Sigmoid colon (tissue), 4 donors: ENCODE results near the gene NTN3.

Experiments
- EP300 ChIP-seq, 4 donors: sonication (generic); formaldehyde crosslinking; IDR thresholded peaks; one replicate each; pipeline ENCODE4 v1.6.1; 2017; ENCODE audit warnings: antibody characterized with exemption in 4 of 4
- POLR2A ChIP-seq, 2 donors: fragments of 450-650 bp; IDR thresholded peaks; one replicate each; pipeline ENCODE4 v1.6.1; 2016; ENCODE audit warnings: antibody characterized with exemption in 2 of 2, mild to moderate bottlenecking in 2 of 2, moderate library complexity in 2 of 2
- POLR2AphosphoS5 ChIP-seq, 4 donors: sonication (generic); formaldehyde crosslinking; IDR thresholded peaks; one replicate each; pipeline ENCODE4 v1.6.1; 2017; ENCODE audit warnings: antibody characterized with exemption in 4 of 4
- TF ChIP-seq, protein P1 (sequence below), 4 experiments: fragments of 450-650 bp in 3 of 4; fragments of 200-600 bp in 1 of 4; IDR thresholded peaks; one replicate each; pipeline ENCODE4 v1.5.1; 2016 to 2019; ENCODE audit warnings: antibody characterized with exemption in 4 of 4, mild to moderate bottlenecking in 3 of 4, moderate library complexity in 2 of 4

DNA sequence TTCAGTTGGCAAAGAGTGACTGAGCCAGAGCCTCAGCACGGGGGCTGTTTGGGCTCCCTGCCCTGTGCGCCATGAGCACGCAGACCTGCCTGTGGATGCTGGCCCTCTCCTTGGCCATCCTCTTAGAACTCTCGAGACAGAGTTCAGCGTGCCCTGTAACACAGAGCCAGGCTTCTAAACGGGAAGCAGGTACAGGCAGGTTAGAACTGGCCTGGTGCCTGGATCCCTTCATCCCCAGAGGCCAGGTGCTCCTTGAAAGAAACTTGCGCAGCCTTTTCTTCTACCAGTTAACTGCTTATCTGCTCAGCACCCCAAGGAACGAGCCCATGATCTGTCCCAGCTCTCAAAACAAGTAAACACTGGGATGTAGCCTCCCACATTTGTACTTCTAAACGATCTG is 35.0 kb upstream of the NTN3 start:
- TF ChIP-seq, protein P1, sequence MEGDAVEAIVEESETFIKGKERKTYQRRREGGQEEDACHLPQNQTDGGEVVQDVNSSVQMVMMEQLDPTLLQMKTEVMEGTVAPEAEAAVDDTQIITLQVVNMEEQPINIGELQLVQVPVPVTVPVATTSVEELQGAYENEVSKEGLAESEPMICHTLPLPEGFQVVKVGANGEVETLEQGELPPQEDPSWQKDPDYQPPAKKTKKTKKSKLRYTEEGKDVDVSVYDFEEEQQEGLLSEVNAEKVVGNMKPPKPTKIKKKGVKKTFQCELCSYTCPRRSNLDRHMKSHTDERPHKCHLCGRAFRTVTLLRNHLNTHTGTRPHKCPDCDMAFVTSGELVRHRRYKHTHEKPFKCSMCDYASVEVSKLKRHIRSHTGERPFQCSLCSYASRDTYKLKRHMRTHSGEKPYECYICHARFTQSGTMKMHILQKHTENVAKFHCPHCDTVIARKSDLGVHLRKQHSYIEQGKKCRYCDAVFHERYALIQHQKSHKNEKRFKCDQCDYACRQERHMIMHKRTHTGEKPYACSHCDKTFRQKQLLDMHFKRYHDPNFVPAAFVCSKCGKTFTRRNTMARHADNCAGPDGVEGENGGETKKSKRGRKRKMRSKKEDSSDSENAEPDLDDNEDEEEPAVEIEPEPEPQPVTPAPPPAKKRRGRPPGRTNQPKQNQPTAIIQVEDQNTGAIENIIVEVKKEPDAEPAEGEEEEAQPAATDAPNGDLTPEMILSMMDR (IDR thresholded peaks at IDR 0.05): no peak
- no peak for TF ChIP-seq POLR2A (IDR thresholded peaks at IDR 0.05)
- TF ChIP-seq EP300 (IDR thresholded peaks at IDR 0.05): no peak
- no peak for TF ChIP-seq POLR2AphosphoS5 (IDR thresholded peaks at IDR 0.05)
